Mammary epithelial cell (primary cell): Measurements from ENCODE around the gene ZFYVE1.

Source experiments
- CTCF ChIP-seq, 2 donors: IDR thresholded peaks in 1 of 2; conservative IDR thresholded peaks in 1 of 2; 2 replicates each; pipeline ENCODE4 v1.5.1; 2011 to 2012; ENCODE audit warnings: inconsistent platforms in 2 of 2, low read length in 2 of 2, mild to moderate bottlenecking in 2 of 2, control low read depth in 1 of 2, low read depth in 1 of 2; ENCODE audit not compliant: insufficient read depth in 1 of 2; ENCODE audit errors: extremely low read depth in 1 of 2
- EZH2 ChIP-seq: IDR thresholded peaks from 2 replicates; pipeline ENCODE4 v1.6.1; 2012; ENCODE audit warnings: low read length, inconsistent platforms, borderline replicate concordance

- TF ChIP-seq EZH2 = no peak
- no peak for TF ChIP-seq CTCF (conservative IDR thresholded peaks at IDR 0.05 in 1 of 2, IDR thresholded peaks at IDR 0.05 in 1 of 2; ENCODE audit: extremely low read depth in 1 of 2, insufficient read depth in 1 of 2, low read depth in 1 of 2, low read length in 2 of 2)
Measured at GRCh38 chr14:72998252-72998903, 28.5 kb downstream of the ZFYVE1 start.
